NCI-H2029 (cell line): ENCODE measurements around the gene KCNK2.

ENCODE experiments used
- DNase-seq: peaks from one replicate; lab custom pipeline; 2025; lab: John Stamatoyannopoulos, UW

Gene KCNK2

GRCh38 chr1:215252164-215252563, 169.6 kb downstream of the KCNK2 start:
- DNase-seq: no peak

- no peak for DNase-seq
Observed at GRCh38 chr1:215256936-215257679, 174.6 kb downstream of the KCNK2 start.

- DNase-seq: no peak
Observed at GRCh38 chr1:215260711-215261110, 178.2 kb downstream of the KCNK2 start.

DNA sequence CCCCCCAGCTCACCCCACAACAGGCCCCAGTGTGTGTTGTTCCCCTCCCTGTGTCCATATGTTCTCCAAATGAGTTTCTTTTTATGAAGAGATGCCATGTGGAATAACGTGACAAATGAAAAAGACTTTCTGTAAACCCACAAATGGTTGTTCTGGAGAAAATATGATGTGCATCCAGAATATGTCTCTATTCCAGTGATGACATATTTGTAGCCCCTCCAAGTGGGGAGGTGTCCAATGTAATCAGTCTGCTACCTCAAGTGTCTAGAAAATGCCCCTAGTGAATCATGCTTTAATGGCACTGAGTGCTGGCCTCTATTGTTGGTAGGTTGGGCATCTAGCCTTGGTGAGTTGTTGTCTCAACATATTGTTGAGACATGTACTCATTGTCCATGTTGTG, 179.6 kb downstream of the KCNK2 start:
- no peak for DNase-seq

DNA sequence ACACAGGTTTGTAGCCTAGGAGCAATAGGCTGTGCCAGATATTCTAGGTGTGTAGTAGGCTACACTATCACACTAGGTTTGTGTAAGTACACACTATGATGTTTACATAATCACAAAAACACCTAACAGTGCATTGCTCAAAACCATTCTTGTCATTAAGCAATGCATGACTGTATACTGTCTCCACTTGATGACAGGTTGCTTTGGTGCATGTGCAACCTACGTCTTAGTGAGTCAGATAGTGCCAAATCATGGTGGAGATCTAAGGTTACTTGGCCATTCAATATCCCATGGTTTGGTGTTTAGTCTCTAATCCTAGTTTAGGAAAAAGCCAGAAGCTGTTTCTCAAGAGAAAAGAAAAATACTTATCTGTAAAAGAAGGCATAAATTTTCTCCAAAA, 181.1 kb downstream of the KCNK2 start:
- no peak for DNase-seq

DNA sequence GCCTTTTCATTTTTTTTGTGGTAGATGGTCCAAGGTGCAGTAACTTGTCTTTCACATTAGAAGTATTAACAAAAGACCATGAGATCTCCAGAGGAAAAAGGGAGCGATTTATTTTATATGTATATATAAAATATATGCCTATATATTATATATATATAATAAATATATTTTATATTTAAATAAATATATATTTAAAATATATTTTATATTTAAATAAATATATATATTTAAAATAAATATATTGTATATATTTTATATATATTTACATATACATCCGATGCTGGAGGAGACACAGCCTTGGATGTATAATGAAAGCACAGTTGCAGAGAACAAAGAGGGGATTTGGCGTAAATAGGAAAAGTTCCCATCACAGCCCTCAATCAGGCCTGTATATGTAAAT, 182.1 kb downstream of the KCNK2 start:
- DNase-seq: no peak

GRCh38 chr1:215267495-215267894, 185.0 kb downstream of the KCNK2 start:
- no peak for DNase-seq

DNA sequence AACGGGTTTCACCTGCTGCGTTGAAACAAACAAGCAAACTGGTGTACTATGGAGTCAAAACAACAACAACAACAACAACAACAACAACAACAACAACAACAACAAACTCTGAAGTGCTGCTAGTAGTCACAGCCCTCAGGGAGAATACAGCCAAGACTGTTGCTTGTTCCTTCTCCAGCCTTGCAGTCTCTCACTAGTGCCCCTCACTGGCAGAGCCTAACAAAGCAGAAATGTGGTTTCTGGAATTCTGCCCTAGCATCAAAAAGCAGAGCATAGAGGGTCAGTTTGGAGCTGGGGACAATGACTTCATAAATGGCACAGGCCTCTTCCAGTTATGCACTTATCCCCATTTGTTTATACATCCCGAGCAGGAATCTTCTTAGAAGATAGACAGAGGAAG, 187.4 kb downstream of the KCNK2 start:
- no peak for DNase-seq

DNA sequence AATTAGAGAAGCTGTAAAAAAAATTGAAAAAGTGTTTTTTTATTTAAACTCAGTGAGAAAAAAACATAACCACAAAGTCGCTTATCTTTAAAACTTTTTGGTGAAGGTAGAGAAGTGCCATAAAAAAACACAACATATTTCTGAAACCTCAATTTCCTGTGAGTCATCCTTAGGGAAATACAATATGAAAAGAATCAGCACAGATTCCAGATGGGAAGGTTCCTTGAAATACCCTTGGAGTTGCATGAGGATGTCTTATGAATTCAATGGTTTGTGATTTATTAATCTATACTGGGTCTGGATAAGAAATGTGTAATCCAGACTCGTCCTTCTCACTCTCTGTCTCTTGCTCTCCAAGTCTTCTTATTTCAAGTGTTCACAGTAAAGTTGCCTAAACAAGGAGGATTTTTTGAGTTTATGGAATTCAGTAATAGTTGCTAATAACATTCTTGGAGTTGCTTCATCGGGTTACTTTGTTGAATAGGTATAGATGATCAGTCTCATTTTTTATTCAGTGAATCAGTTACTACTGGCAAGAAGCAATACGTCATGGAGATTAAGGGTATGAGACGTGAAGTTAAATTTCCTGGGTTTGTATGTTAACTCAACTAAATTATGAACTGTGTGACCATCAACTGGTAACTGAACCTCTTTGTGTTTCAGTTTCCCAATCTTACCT, 191.4 kb downstream of the KCNK2 start:
- no peak for DNase-seq

GRCh38 chr1:215276582-215276981, 194.0 kb downstream of the KCNK2 start:
- no peak for DNase-seq

DNA sequence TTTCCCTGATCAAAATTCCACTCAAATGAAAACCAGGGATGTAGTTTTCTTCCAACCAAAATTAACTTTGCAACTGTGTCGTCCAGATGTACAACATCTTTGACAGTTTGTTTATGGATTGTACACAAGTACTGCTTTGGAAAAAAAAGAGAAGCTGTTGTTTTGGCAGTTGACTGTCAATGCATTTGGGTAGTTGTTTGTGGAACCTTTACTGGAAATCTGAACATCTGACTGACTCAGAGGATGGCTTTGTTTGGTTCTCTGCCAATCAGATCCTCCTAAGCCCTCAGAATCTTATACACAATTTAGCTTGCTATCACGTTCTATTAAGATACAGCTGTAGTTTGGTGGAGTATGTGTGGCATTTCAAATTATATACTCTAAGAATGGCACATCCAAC, 195.0 kb downstream of the KCNK2 start:
- DNase-seq: no peak

DNA sequence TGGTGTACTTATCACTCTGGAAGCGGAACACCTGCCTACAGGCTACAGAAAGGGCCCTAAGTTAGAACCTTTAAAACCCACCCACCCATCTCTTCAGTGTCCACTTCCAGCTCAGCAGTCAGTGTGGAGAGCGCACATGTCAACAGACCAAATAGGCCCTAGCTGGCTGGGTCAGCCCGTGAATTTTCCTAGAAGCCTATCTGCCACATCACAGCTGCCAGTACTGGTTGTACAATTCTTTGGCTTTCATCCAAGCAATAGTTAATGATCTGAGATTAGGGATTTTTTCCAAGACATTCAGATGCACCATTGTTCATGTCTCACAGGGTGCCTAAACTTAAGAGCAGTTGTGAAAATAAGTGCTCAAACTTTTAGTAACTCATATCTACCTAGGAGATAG, 197.1 kb downstream of the KCNK2 start:
- DNase-seq: no peak

DNA sequence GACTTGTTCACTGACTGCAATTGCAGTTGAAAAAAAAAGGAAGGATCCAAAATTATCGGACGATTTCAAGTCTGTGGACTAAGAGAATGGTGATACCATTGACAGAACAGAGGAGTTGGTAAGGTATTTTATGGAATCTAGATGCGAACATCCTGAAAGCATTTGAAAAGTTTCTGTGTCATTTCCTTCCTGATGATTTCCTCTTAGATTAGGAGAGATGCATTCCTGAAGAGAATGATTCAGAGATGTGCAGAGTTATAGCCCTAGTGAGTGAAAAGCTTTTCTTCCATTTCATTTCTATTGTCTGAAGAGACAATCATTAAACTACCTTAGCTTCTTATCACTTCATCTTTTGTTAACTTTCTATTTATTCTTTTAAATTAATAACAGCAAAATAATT, 200.0 kb downstream of the KCNK2 start:
- DNase-seq: no peak

GRCh38 chr1:215285013-215285800, 202.7 kb downstream of the KCNK2 start:
- DNase-seq: no peak
